B cell (primary cell): ENCODE measurements around the gene UNC13C.

ENCODE experiments used
- EZH2 ChIP-seq: IDR thresholded peaks from 2 replicates; pipeline ENCODE4 v1.6.1; 2012; ENCODE audit warnings: borderline replicate concordance, low read depth, mild to moderate bottlenecking, moderate library complexity, low read length; ENCODE audit not compliant: insufficient read depth, poor library complexity, severe bottlenecking
- TF ChIP-seq, protein P1 (sequence below): fragments of 200-600 bp; IDR thresholded peaks from one replicate; pipeline ENCODE4 v1.8.0; 2022; ENCODE audit warnings: antibody characterized with exemption, mild to moderate bottlenecking

DNA sequence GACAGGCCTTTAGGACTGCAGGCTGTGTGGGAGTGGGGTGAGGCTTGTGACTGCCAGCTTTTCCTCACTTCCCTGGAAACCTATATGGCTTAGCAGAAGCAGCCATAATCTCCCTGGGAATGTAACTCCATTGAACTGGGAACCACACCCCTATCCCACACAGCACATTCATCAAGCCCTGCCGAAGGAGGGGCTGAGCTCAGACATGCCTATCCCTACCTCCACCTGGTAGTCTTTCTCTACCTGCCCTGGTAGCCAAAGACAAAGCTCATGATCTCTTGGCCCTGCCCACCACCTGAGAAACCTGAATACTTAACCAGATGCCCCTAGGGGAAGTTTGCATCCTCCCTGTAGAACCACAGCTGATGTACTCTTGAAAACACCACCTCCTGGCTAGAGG, 219.8 kb downstream of the UNC13C start:
- TF ChIP-seq, protein P1, sequence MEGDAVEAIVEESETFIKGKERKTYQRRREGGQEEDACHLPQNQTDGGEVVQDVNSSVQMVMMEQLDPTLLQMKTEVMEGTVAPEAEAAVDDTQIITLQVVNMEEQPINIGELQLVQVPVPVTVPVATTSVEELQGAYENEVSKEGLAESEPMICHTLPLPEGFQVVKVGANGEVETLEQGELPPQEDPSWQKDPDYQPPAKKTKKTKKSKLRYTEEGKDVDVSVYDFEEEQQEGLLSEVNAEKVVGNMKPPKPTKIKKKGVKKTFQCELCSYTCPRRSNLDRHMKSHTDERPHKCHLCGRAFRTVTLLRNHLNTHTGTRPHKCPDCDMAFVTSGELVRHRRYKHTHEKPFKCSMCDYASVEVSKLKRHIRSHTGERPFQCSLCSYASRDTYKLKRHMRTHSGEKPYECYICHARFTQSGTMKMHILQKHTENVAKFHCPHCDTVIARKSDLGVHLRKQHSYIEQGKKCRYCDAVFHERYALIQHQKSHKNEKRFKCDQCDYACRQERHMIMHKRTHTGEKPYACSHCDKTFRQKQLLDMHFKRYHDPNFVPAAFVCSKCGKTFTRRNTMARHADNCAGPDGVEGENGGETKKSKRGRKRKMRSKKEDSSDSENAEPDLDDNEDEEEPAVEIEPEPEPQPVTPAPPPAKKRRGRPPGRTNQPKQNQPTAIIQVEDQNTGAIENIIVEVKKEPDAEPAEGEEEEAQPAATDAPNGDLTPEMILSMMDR = no peak
- TF ChIP-seq EZH2 = no peak
